HepG2 (cell line): Measurements from ENCODE around the gene APBA1. TPM values are rescaled to one million over a fixed set of nuclear protein-coding genes. Genes with fewer than 3 reads are reported as not detected.

Experiments used
- ATAC-seq: fragments of 200-7000 bp; cut with Tn5 transposase; 3 replicates; pipeline ENCODE4 v1.9.1; 2020; ENCODE audit warnings: mild to moderate bottlenecking, moderate library complexity
- BruUV-seq: library from RNA; stranded (reverse); fragments of 400-500 nt; replicated peaks from 2 replicates; lab custom pipeline; 2021; lab: Mats Ljungman, UMichigan
- CTCF ChIA-PET: fragments of 300-600 bp; formaldehyde crosslinking; extraction: SDS; loops from one replicate; lab custom pipeline; 2021; ENCODE audit warnings: low total read pairs, inconsistent platforms, low intra/inter-chr PET ratio; lab: Yijun Ruan, JAX
- POLR2A ChIA-PET: fragments of 350-600 bp; sonication (Branson Sonifier 250); formaldehyde crosslinking; loops from one replicate; lab custom pipeline; 2020; ENCODE audit warnings: antibody characterized with exemption, inconsistent platforms; lab: Yijun Ruan, JAX
- DNase-seq: peaks from one replicate; pipeline ENCODE4 v3.0.0-alpha.2; 2015; ENCODE audit warnings: low spot score
- FAIRE-seq: peaks from 3 replicates; lab custom pipeline; 2011; peaks lifted over from hg19 to GRCh38; lab: Jason Lieb, UNC
- H2AFZ ChIP-seq: one replicate; pipeline ENCODE4 v1.6.1; 2011; ENCODE audit warnings: low read length, inconsistent platforms
- H3K27ac ChIP-seq: fragments of 300-600 bp; 3 replicates; pipeline ENCODE4 v1.8.0; 2011; ENCODE audit warnings: mixed run types, mild to moderate bottlenecking, mixed read lengths, low read length, inconsistent platforms; ENCODE audit not compliant: insufficient read depth; ENCODE audit errors: extremely low read length
- H3K27me3 ChIP-seq, 2 experiments: fragments of 200-600 bp in 1 of 2; 2 replicates in 1 of 2; 3 replicates in 1 of 2; pipeline versions ENCODE4 v1.6.0 to v1.8.0; 2011; ENCODE audit warnings: low read length in 2 of 2, mild to moderate bottlenecking in 2 of 2, moderate library complexity in 2 of 2, inconsistent platforms in 1 of 2; ENCODE audit not compliant: insufficient read depth in 2 of 2, control insufficient read depth in 1 of 2
- H3K36me3 ChIP-seq, 2 experiments: fragments of 200-600 bp in 1 of 2; replicated peaks in 1 of 2; 2 replicates in 1 of 2; 3 replicates in 1 of 2; pipeline versions ENCODE4 v1.5.1 to v1.8.0; 2011; ENCODE audit warnings: low read length in 2 of 2, inconsistent platforms in 1 of 2; ENCODE audit not compliant: insufficient read depth in 2 of 2, control insufficient read depth in 1 of 2
- H3K4me1 ChIP-seq: 2 replicates; pipeline ENCODE4 v1.5.1; 2012; ENCODE audit warnings: low read length, inconsistent platforms; ENCODE audit not compliant: insufficient read depth
- H3K4me2 ChIP-seq: 2 replicates; pipeline ENCODE4 v1.6.0; 2011; ENCODE audit warnings: low read depth, low read length, inconsistent platforms
- H3K4me3 ChIP-seq, 3 experiments: fragments of 200-600 bp in 1 of 3; sonication (generic), shearing (Covaris generic) in 1 of 3; replicated peaks in 1 of 3; 2 replicates each; pipeline ENCODE4 v1.5.1; 2011 to 2016; ENCODE audit warnings: low read length in 3 of 3, inconsistent platforms in 2 of 3, low read depth in 2 of 3, mild to moderate bottlenecking in 2 of 3, control low read depth in 1 of 3, mixed read lengths in 1 of 3; ENCODE audit not compliant: insufficient read depth in 1 of 3
- H3K79me2 ChIP-seq: one replicate; pipeline ENCODE4 v1.6.1; 2011; ENCODE audit warnings: low read length, inconsistent platforms; ENCODE audit not compliant: insufficient read depth
- H3K9ac ChIP-seq: 2 replicates; pipeline ENCODE4 v1.6.0; 2011; ENCODE audit warnings: mild to moderate bottlenecking, low read depth, low read length, inconsistent platforms; ENCODE audit not compliant: insufficient read depth
- H3K9me3 ChIP-seq: 2 replicates; pipeline ENCODE4 v1.5.1; 2012; ENCODE audit warnings: mild to moderate bottlenecking, low read length
- H4K20me1 ChIP-seq: 2 replicates; pipeline ENCODE4 v1.6.0; 2011; ENCODE audit warnings: inconsistent platforms, mild to moderate bottlenecking, low read length, moderate library complexity; ENCODE audit not compliant: insufficient read depth
- ERF ChIP-seq: IDR thresholded peaks from 2 replicates; pipeline ENCODE4 v1.6.1; 2018; ENCODE audit warnings: missing biosample characterization, missing genetic modification reagents
- ISX ChIP-seq: sonication (generic); formaldehyde crosslinking; conservative IDR thresholded peaks from 2 replicates; pipeline ENCODE4 v1.5.0; 2020; ENCODE audit warnings: missing genetic modification reagents
- MIXL1 ChIP-seq: IDR thresholded peaks from 2 replicates; pipeline ENCODE4 v1.6.1; 2016
- MNT ChIP-seq: fragments of 450-650 bp; IDR thresholded peaks from 2 replicates; pipeline ENCODE4 v1.6.1; 2016
- MTF1 ChIP-seq: sonication (generic); formaldehyde crosslinking; IDR thresholded peaks from 2 replicates; pipeline ENCODE4 v1.5.0; 2020; ENCODE audit warnings: missing genetic modification reagents
- ONECUT2 ChIP-seq: sonication (generic); formaldehyde crosslinking; IDR thresholded peaks from 2 replicates; pipeline ENCODE4 v1.4.0; 2020; ENCODE audit warnings: missing genetic modification reagents
- SIX4 ChIP-seq: sonication (generic); formaldehyde crosslinking; IDR thresholded peaks from 2 replicates; pipeline ENCODE4 v1.4.0; 2020; ENCODE audit warnings: missing genetic modification reagents
- STAT6 ChIP-seq: sonication (generic); formaldehyde crosslinking; IDR thresholded peaks from 2 replicates; pipeline ENCODE4 v1.4.0; 2020; ENCODE audit warnings: missing genetic modification reagents, mild to moderate bottlenecking, borderline replicate concordance
- ZIK1 ChIP-seq: sonication (generic); formaldehyde crosslinking; IDR thresholded peaks from 2 replicates; pipeline ENCODE4 v1.5.0; 2020; ENCODE audit warnings: mild to moderate bottlenecking, low read depth, missing genetic modification reagents, borderline replicate concordance
- ZNF101 ChIP-seq: sonication (generic); formaldehyde crosslinking; IDR thresholded peaks from 2 replicates; pipeline ENCODE4 v1.4.0; 2020; ENCODE audit warnings: mild to moderate bottlenecking, low read depth, missing genetic modification reagents, borderline replicate concordance
- ZNF746 ChIP-seq: sonication (generic); formaldehyde crosslinking; IDR thresholded peaks from 2 replicates; pipeline ENCODE4 v1.8.0; 2022; ENCODE audit warnings: mild to moderate bottlenecking, missing genetic modification reagents
- ZNF761 ChIP-seq: sonication (generic); formaldehyde crosslinking; conservative IDR thresholded peaks from 2 replicates; pipeline ENCODE4 v1.4.0; 2020; ENCODE audit warnings: mild to moderate bottlenecking, missing genetic modification reagents
- ZNF790 ChIP-seq: sonication (generic); formaldehyde crosslinking; IDR thresholded peaks from 2 replicates; pipeline ENCODE4 v1.8.0; 2022; ENCODE audit warnings: missing genetic modification reagents, mild to moderate bottlenecking, borderline replicate concordance
- WGBS: methylation state at CpG from one replicate; pipeline ENCODE4 v1.1.6; 2017; ENCODE audit warnings: low lambda C conversion rate; 5-methylcytosine and 5-hydroxymethylcytosine counted together
- in situ Hi-C: cut with HindIII; loops from 2 replicates; pipeline ENCODE4 v1.10.0; 2017; ENCODE audit warnings: low pct_unique_long_range_greater_than_20kb; ENCODE audit not compliant: extremely low pct_ligation_motif_present
- intact Hi-C: fragments of 100-400 bp; cut with micrococcal nuclease; formaldehyde crosslinking; loops from one replicate; pipeline ENCODE4 v1.10.0; 2022; ENCODE audit not compliant: unreplicated experiment
- polyA plus RNA-seq, 8 experiments: library from polyadenylated mRNA; depleted of rRNA in 3 of 8; stranded (reverse) in 7 of 8; unstranded in 1 of 8; fragments of >200 nt; fragmentation: Illumina TruSeq in 4 of 8; extraction: Trizol in 4 of 8; gene quantifications; 2 replicates each; pipeline versions ENCODE4 v1.2.1 to v1.2.3, GENCODE V29; 2011 to 2016; ENCODE audit warnings: low read depth in 4 of 8, missing spikeins in 1 of 8, mixed read lengths in 1 of 8; ENCODE audit not compliant: insufficient read depth in 1 of 8
- total RNA-seq, 5 experiments: library from RNA; depleted of rRNA; stranded (reverse); fragments of >200 nt; fragmentation: Illumina TruSeq; extraction: Trizol; gene quantifications; 2 replicates each; pipeline ENCODE4 v1.2.3, GENCODE V29; 2016; ENCODE audit warnings: low read depth in 1 of 5

The APBA1 gene
- total and polyA plus RNA-seq, 2 of the 13 experiments (the other 11 are each of a cell fraction or from before 2014, with no cell fraction given): 0.15 TPM; not detected in 1

- no peak for ATAC-seq
- H3K27ac ChIP-seq: no peak overlapping the region
- no peaks in the 10 kb centered on the region for H3K79me2 ChIP-seq
- H4K20me1 ChIP-seq: no peaks in the 10 kb centered on the region
- no TSS peak for BruUV-seq
- no peak overlapping the region for H3K9ac ChIP-seq
- H3K9me3 ChIP-seq: no peaks in the 10 kb centered on the region
- no peaks in the 10 kb centered on the region for H3K36me3 ChIP-seq
- H3K4me2 ChIP-seq: no peak overlapping the region
- H3K27me3 ChIP-seq: peaks cover 0 to 29% of the 10 kb centered on the region in 2 experiments; a peak in 3 of 5 replicates
- WGBS: 0% methylated on average over 4 of the region's 6 CpGs
- H2AFZ ChIP-seq: no peak overlapping the region
- ChIA-PET CTCF (no interaction called here), POLR2A (no interaction called here)
- intact Hi-C loops: no loop called here
- no peak overlapping the region for H3K4me3 ChIP-seq
- in situ Hi-C loops: no loop called here
- DNase-seq: no peak
- no peak for FAIRE-seq
- no peaks in the 10 kb centered on the region for H3K4me1 ChIP-seq
- peak; percentile 96 for TF ChIP-seq MNT
- no peak for TF ChIP-seq ZIK1 (CRISPR knock-in tag)
- TF ChIP-seq, all 625 proteins: peak for 1
Observed at GRCh38 chr9:69461103-69461887, 210.9 kb downstream of the APBA1 start.

- no peak for ATAC-seq
- Histone ChIP-seq H3K27me3 (peaks cover 0 to 23% of the 10 kb centered on the region in 2 experiments; a peak in 3 of 5 replicates), H3K36me3 (no peaks in the 10 kb centered on the region), H3K27ac (no peak overlapping the region), H3K4me1 (no peaks in the 10 kb centered on the region), H3K9ac (no peak overlapping the region), H4K20me1 (no peaks in the 10 kb centered on the region), H3K4me2 (no peak overlapping the region), H3K4me3 (no peak overlapping the region), H3K79me2 (no peaks in the 10 kb centered on the region), H3K9me3 (no peaks in the 10 kb centered on the region), H2AFZ (no peak overlapping the region)
- intact Hi-C loops (no loop called here), in situ Hi-C loops (no loop called here)
- WGBS: 0% methylated on average over 1 of the region's 5 CpGs
- DNase-seq: no peak
- POLR2A ChIA-PET: no interaction called here
- CTCF ChIA-PET: no interaction called here
- no peak for FAIRE-seq
- no TSS peak for BruUV-seq
- no peak for TF ChIP-seq SIX4 (CRISPR knock-in tag)
- TF ChIP-seq MTF1: no peak
- TF ChIP-seq STAT6 (CRISPR knock-in tag): no peak
- TF ChIP-seq MIXL1: no peak
- TF ChIP-seq ONECUT2 (CRISPR knock-in tag): no peak
- no peak for TF ChIP-seq ZNF746 (CRISPR knock-in tag)
- no peak for TF ChIP-seq ERF (CRISPR knock-in tag)
- no peak for TF ChIP-seq ZNF761 (CRISPR knock-in tag)
- no peak for TF ChIP-seq ISX (CRISPR knock-in tag)
- TF ChIP-seq ZNF101 (CRISPR knock-in tag): no peak
- TF ChIP-seq ZNF790 (CRISPR knock-in tag): no peak
Observed at GRCh38 chr9:69460012-69460411, 212.2 kb downstream of the APBA1 start.
